ENCODE results near the gene INPP4A.
"Not testable (repeated sequence)": the region's sequence is repeated elsewhere in the genome, so short reads cannot be mapped to it uniquely, and the experiment has no call there.

The INPP4A gene

GRCh38 chr2:98569915-98570314 is 125.3 kb downstream of the INPP4A start:
- no peak for DNase-seq

GRCh38 chr2:98570356-98570755 is 125.7 kb downstream of the INPP4A start:
- no peak for DNase-seq

GRCh38 chr2:98571121-98571701 is 126.6 kb downstream of the INPP4A start:
- DNase-seq: no peak

GRCh38 chr2:98571796-98572195 is 127.1 kb downstream of the INPP4A start:
- DNase-seq: no peak

GRCh38 chr2:98572211-98572610 is 127.6 kb downstream of the INPP4A start:
- no peak for DNase-seq

GRCh38 chr2:98572676-98573075 is 128.0 kb downstream of the INPP4A start:
- DNase-seq: no peak

GRCh38 chr2:98573426-98573825 is 128.8 kb downstream of the INPP4A start:
- no peak for DNase-seq

- DNase-seq: no peak
Observed at GRCh38 chr2:98576666-98577312, 132.1 kb downstream of the INPP4A start.

GRCh38 chr2:98577313-98577712 is 132.7 kb downstream of the INPP4A start:
- DNase-seq: no peak

- no peak for DNase-seq
Observed at GRCh38 chr2:98578231-98578630, 133.6 kb downstream of the INPP4A start.

- no peak for DNase-seq
Observed at GRCh38 chr2:98579926-98580325, 135.3 kb downstream of the INPP4A start.

- DNase-seq: no peak
Observed at GRCh38 chr2:98580656-98581284, 136.1 kb downstream of the INPP4A start.

GRCh38 chr2:98582523-98582922 is 137.9 kb downstream of the INPP4A start:
- no peak for DNase-seq

GRCh38 chr2:98583276-98583675 is 138.6 kb downstream of the INPP4A start:
- DNase-seq: no peak

GRCh38 chr2:98583816-98584618 is 139.4 kb downstream of the INPP4A start:
- no peak for DNase-seq

GRCh38 chr2:98585386-98585785 is 140.7 kb downstream of the INPP4A start:
- no peak for DNase-seq

- DNase-seq: no peak
Observed at GRCh38 chr2:98586551-98587140, 142.0 kb downstream of the INPP4A start.

- no peak for DNase-seq
Observed at GRCh38 chr2:98588880-98589431, 144.3 kb downstream of the INPP4A start.

- DNase-seq: no peak
Observed at GRCh38 chr2:98589489-98589888, 144.8 kb downstream of the INPP4A start.

GRCh38 chr2:98592565-98592964 is 147.9 kb downstream of the INPP4A start:
- DNase-seq: no peak

- DNase-seq: not testable (repeated sequence)
Observed at GRCh38 chr2:98594665-98595064, 150.0 kb downstream of the INPP4A start.

- DNase-seq: no peak
Observed at GRCh38 chr2:98598781-98599428, 154.2 kb downstream of the INPP4A start.
